K562 (cell line): ENCODE measurements around the gene SKIC8. TPM values are rescaled to one million over a fixed set of nuclear protein-coding genes. Genes with fewer than 3 reads are reported as not detected.

Experiments
- ATAC-seq: fragments of 200-7000 bp; cut with Tn5 transposase; 3 replicates; pipeline ENCODE4 v1.9.1; 2020; ENCODE audit warnings: moderate library complexity
- BruUV-seq: library from RNA; stranded (reverse); fragments of 400-500 nt; replicated peaks from 2 replicates; lab custom pipeline; 2021; lab: Mats Ljungman, UMichigan
- CTCF ChIA-PET: fragments of 300-600 bp; formaldehyde crosslinking; extraction: SDS; loops from one replicate; lab custom pipeline; 2021; ENCODE audit warnings: low intra/inter-chr PET ratio; lab: Yijun Ruan, JAX
- POLR2A ChIA-PET: fragments of 300-600, 350-650 bp; sonication (Branson Sonifier 250); formaldehyde crosslinking; extraction: SDS; loops from one replicate; lab custom pipeline; 2021; ENCODE audit warnings: antibody characterized with exemption, inconsistent platforms; lab: Yijun Ruan, JAX
- DNase-seq, 4 experiments: peaks; one replicate each; pipeline versions ENCODE4 v3.0.0 to v3.0.0-alpha.2; 2011 to 2018; ENCODE audit warnings: low spot score in 3 of 4, mixed read lengths in 3 of 4; ENCODE audit errors: extremely low read depth in 1 of 4
- FAIRE-seq: peaks from 2 replicates; lab custom pipeline; 2011; peaks lifted over from hg19 to GRCh38; lab: Jason Lieb, UNC
- H2AFZ ChIP-seq: 2 replicates; pipeline ENCODE4 v1.6.0; 2011; ENCODE audit warnings: low read depth, low read length, control low read depth, inconsistent platforms
- H3K27ac ChIP-seq: fragments of 200-600 bp; 3 replicates; pipeline ENCODE4 v1.8.0; 2011; ENCODE audit warnings: low read depth, mild to moderate bottlenecking, control low read depth, inconsistent platforms, low read length, moderate library complexity, mixed read lengths; ENCODE audit errors: extremely low read depth
- H3K27me3 ChIP-seq, 2 experiments: fragments of 300-600 bp in 1 of 2; 2 replicates in 1 of 2; 3 replicates in 1 of 2; pipeline versions ENCODE4 v1.6.0 to v1.8.0; 2011; ENCODE audit warnings: inconsistent platforms in 2 of 2, low read length in 2 of 2, mild to moderate bottlenecking in 1 of 2, mixed read lengths in 1 of 2, moderate library complexity in 1 of 2; ENCODE audit not compliant: control insufficient read depth in 2 of 2, insufficient read depth in 2 of 2
- H3K36me3 ChIP-seq: fragments of 300-600 bp; 3 replicates; pipeline ENCODE4 v1.8.0; 2011; ENCODE audit warnings: mild to moderate bottlenecking, low read length, inconsistent platforms; ENCODE audit not compliant: control insufficient read depth, insufficient read depth
- H3K4me1 ChIP-seq, 2 experiments: fragments of 200-600 bp in 1 of 2; replicated peaks in 1 of 2; 2 replicates in 1 of 2; 3 replicates in 1 of 2; pipeline versions ENCODE4 v1.5.1 to v1.8.0; 2011; ENCODE audit warnings: inconsistent platforms in 2 of 2, low read length in 2 of 2, mild to moderate bottlenecking in 1 of 2, mixed read lengths in 1 of 2, moderate library complexity in 1 of 2; ENCODE audit not compliant: control insufficient read depth in 2 of 2, insufficient read depth in 2 of 2
- H3K4me2 ChIP-seq: 2 replicates; pipeline ENCODE4 v1.6.1; 2011; ENCODE audit warnings: low read length, control low read depth, inconsistent platforms, mixed read lengths; ENCODE audit not compliant: insufficient read depth
- H3K4me3 ChIP-seq: fragments of 200-600 bp; sonication (generic), shearing (Covaris generic); 2 replicates; pipeline ENCODE4 v1.5.1; 2016; ENCODE audit warnings: control low read depth, inconsistent platforms
- H3K79me2 ChIP-seq: fragments of 200-600 bp; 3 replicates; pipeline ENCODE4 v1.8.0; 2011; ENCODE audit warnings: low read length, inconsistent platforms; ENCODE audit not compliant: control insufficient read depth, insufficient read depth
- H3K9ac ChIP-seq, 2 experiments: 2 replicates each; pipeline versions ENCODE4 v1.6.0 to v1.6.1; 2011; ENCODE audit warnings: low read depth in 2 of 2, low read length in 2 of 2, control low read depth in 1 of 2, inconsistent platforms in 1 of 2, mild to moderate bottlenecking in 1 of 2, mixed read lengths in 1 of 2; ENCODE audit not compliant: insufficient read depth in 1 of 2
- H3K9me1 ChIP-seq: one replicate; pipeline ENCODE4 v1.6.0; 2011; ENCODE audit warnings: inconsistent platforms, mild to moderate bottlenecking, low read length, moderate library complexity; ENCODE audit not compliant: control insufficient read depth, insufficient read depth
- H3K9me3 ChIP-seq: replicated peaks from 2 replicates; pipeline ENCODE4 v1.5.1; 2011; ENCODE audit warnings: low read depth, low read length, inconsistent platforms; ENCODE audit not compliant: control insufficient read depth, insufficient read depth
- H4K20me1 ChIP-seq: replicated peaks from 2 replicates; pipeline ENCODE4 v1.6.1; 2011; ENCODE audit warnings: low read length, inconsistent platforms, mixed read lengths; ENCODE audit not compliant: control insufficient read depth, insufficient read depth
- BRD9 ChIP-seq: fragments of 450-650 bp; IDR thresholded peaks from 2 replicates; pipeline ENCODE4 v1.6.1; 2018; ENCODE audit warnings: low read depth; ENCODE audit not compliant: partially characterized antibody
- CEBPB ChIP-seq: fragments of 450-650 bp; IDR thresholded peaks from 2 replicates; pipeline ENCODE4 v1.6.1; 2016; ENCODE audit warnings: missing genetic modification characterization, missing compliant biosample characterization
- GATA2 ChIP-seq: sonication (generic); formaldehyde crosslinking; IDR thresholded peaks from 2 replicates; pipeline ENCODE4 v1.4.0; 2020; ENCODE audit warnings: mild to moderate bottlenecking, missing genetic modification reagents
- GATAD2A ChIP-seq: fragments of 450-650 bp; IDR thresholded peaks from 2 replicates; pipeline ENCODE4 v1.6.1; 2017
- GTF2E2 ChIP-seq: fragments of 200-800 bp; sonication (Bioruptor generic); IDR thresholded peaks from 2 replicates; pipeline ENCODE4 v1.6.1; 2016; ENCODE audit warnings: missing genetic modification characterization, missing compliant biosample characterization
- HCFC1 ChIP-seq: IDR thresholded peaks from 2 replicates; pipeline ENCODE4 v1.6.1; 2012; ENCODE audit warnings: low read depth, low read length, improper control_type of control experiment
- MED1 ChIP-seq: sonication (generic); formaldehyde crosslinking; IDR thresholded peaks from 2 replicates; pipeline ENCODE4 v1.8.1; 2023; ENCODE audit warnings: missing genetic modification reagents, borderline replicate concordance
- MTF1 ChIP-seq: fragments of 250-450 bp; sonication (Bioruptor Pico); IDR thresholded peaks from 2 replicates; pipeline ENCODE4 v1.9.0; 2021; ENCODE audit warnings: moderate library complexity, mild to moderate bottlenecking, inconsistent platforms, borderline replicate concordance
- SAFB ChIP-seq: fragments of 200-400 bp; formaldehyde crosslinking; IDR thresholded peaks from 2 replicates; pipeline ENCODE4 v1.6.1; 2017; ENCODE audit warnings: low read depth, low read length, borderline replicate concordance
- ZNF217 ChIP-seq: sonication (generic); formaldehyde crosslinking; IDR thresholded peaks from 2 replicates; pipeline ENCODE4 v1.8.0; 2022; ENCODE audit warnings: mild to moderate bottlenecking, missing genetic modification reagents
- ZNF699 ChIP-seq: fragments of 250-450 bp; sonication (Bioruptor Pico); IDR thresholded peaks from 2 replicates; pipeline ENCODE4 v1.8.0; 2021; ENCODE audit warnings: mild to moderate bottlenecking, moderate library complexity; ENCODE audit not compliant: insufficient replicate concordance
- WGBS: fragments of 100-300 bp; shearing (Covaris generic); methylation state at CpG from one replicate; pipeline ENCODE4 v1.1.6; 2016; ENCODE audit warnings: low coverage, mixed read lengths; ENCODE audit not compliant: insufficient coverage; ENCODE audit errors: missing lambda C conversion rate; 5-methylcytosine and 5-hydroxymethylcytosine counted together
- in situ Hi-C: fragments of 300-500 bp; cut with MboI; formaldehyde crosslinking; loops from 4 replicates; pipeline ENCODE4 v1.15.0; 2018; ENCODE audit warnings: inconsistent platforms, mixed read lengths
- intact Hi-C: fragments of 100-400 bp; cut with micrococcal nuclease; formaldehyde crosslinking; loops from 2 replicates; pipeline ENCODE4 v1.14.2; 2022
- polyA plus RNA-seq, 8 experiments: library from polyadenylated mRNA; depleted of rRNA in 4 of 8; stranded (reverse) in 5 of 8; unstranded in 3 of 8; fragments of >200 nt; fragmentation: Nextera tagmentation in 2 of 8; fragmentation: Illumina TruSeq in 1 of 8; extraction: Ambion mirVana in 2 of 8; extraction: Trizol in 1 of 8; gene quantifications; 2 replicates each; pipeline versions ENCODE4 v1.2.1 to v1.2.3, GENCODE V29; 2011 to 2014; ENCODE audit warnings: inconsistent platforms in 1 of 8, missing spikeins in 1 of 8
- total RNA-seq, 7 experiments: library from RNA; depleted of rRNA in 6 of 7; stranded (reverse); fragments of >200 nt in 6 of 7; fragmentation: Illumina TruSeq in 2 of 7; extraction: Trizol in 2 of 7; gene quantifications; 2 replicates each; pipeline versions ENCODE4 v1.2.1 to v1.2.3, GENCODE V29; 2011 to 2021; ENCODE audit warnings: low replicate concordance in 1 of 7
- TF ChIP-seq, protein P1 (sequence below), 2 experiments: fragments of 450-650 bp in 1 of 2; sonication (generic) in 1 of 2; formaldehyde crosslinking in 1 of 2; IDR thresholded peaks in 1 of 2; conservative IDR thresholded peaks in 1 of 2; 2 replicates each; pipeline versions ENCODE4 v1.6.1 to v1.8.1; 2016 to 2023; ENCODE audit warnings: mild to moderate bottlenecking in 2 of 2, moderate library complexity in 2 of 2, inconsistent platforms in 1 of 2, missing genetic modification reagents in 1 of 2
- TF ChIP-seq, protein P2 (sequence below): fragments of 450-650 bp; formaldehyde crosslinking; IDR thresholded peaks from 2 replicates; pipeline ENCODE4 v1.4.0; 2020; ENCODE audit warnings: mild to moderate bottlenecking, moderate library complexity
- TF ChIP-seq, protein P3 (sequence below): sonication (generic); formaldehyde crosslinking; IDR thresholded peaks from 2 replicates; pipeline ENCODE4 v1.8.1; 2022; ENCODE audit warnings: missing genetic modification reagents
- TF ChIP-seq, protein P4 (sequence below): IDR thresholded peaks from 2 replicates; pipeline ENCODE4 v1.6.1; 2011; ENCODE audit not compliant: insufficient read length; ENCODE audit errors: extremely low read depth

The SKIC8 gene
- total and polyA plus RNA-seq, 9 of the 15 experiments (the other 6 are each of a cell fraction or from before 2014, with no cell fraction given), result 79.5 to 389 (median 146) TPM

DNA sequence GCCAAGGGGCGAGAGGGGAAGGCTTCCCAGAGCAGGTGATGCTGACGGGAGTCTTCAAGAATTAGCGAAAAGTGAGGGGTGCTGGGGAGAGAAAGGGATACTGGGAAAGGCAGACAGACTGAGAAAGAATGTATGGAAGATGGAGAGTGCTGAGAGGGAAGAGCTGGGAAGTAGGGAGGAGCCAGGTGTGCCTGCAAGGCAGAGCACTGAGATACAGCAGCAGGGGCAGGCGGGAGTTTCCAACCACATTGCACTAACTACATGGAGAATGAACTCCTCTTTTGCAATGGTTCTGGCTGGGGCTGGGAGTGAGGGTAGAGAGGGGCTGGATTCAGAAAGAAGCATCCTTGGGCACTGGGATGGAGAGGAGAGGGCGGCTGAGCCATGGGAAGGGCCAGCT lies 24.7 kb upstream of the SKIC8 start:
- ChIA-PET POLR2A (interaction anchor here (0.6 kb wide), 1 partner anchor 35 kb away, joined by 3 read pairs; no protein-coding TSS in a partner anchor), CTCF (no interaction called here)
- Histone ChIP-seq H3K9me1 (no peaks in the 10 kb centered on the region), H4K20me1 (no peaks in the 10 kb centered on the region), H3K9me3 (no peaks in the 10 kb centered on the region), H3K4me3 (no peak overlapping the region), H3K79me2 (no peaks in the 10 kb centered on the region), H3K9ac (no peak overlapping the region), H3K27ac (no peak overlapping the region), H2AFZ (no peak overlapping the region), H3K36me3 (no peaks in the 10 kb centered on the region)
- DNase-seq, result no peak
- no TSS peak for BruUV-seq
- in situ Hi-C loops, result no loop called here
- 5% methylated on average over 4 of the region's 5 CpGs for WGBS
- no peak for TF ChIP-seq GTF2E2 (tag)
- no peak for TF ChIP-seq HCFC1
- TF ChIP-seq, protein P1, sequence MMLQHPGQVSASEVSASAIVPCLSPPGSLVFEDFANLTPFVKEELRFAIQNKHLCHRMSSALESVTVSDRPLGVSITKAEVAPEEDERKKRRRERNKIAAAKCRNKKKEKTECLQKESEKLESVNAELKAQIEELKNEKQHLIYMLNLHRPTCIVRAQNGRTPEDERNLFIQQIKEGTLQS (IDR thresholded peaks at IDR 0.05), result no peak
- TF ChIP-seq, protein P1 (CRISPR knock-in tag; conservative IDR thresholded peaks at IDR 0.05), result no peak
- TF ChIP-seq ZNF217 (CRISPR knock-in tag), result no peak
- TF ChIP-seq, protein P2, sequence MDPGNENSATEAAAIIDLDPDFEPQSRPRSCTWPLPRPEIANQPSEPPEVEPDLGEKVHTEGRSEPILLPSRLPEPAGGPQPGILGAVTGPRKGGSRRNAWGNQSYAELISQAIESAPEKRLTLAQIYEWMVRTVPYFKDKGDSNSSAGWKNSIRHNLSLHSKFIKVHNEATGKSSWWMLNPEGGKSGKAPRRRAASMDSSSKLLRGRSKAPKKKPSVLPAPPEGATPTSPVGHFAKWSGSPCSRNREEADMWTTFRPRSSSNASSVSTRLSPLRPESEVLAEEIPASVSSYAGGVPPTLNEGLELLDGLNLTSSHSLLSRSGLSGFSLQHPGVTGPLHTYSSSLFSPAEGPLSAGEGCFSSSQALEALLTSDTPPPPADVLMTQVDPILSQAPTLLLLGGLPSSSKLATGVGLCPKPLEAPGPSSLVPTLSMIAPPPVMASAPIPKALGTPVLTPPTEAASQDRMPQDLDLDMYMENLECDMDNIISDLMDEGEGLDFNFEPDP, result no peak
- no peak for TF ChIP-seq MED1
- no peak for TF ChIP-seq BRD9
- TF ChIP-seq CEBPB (tag), result no peak
- TF ChIP-seq, protein P3, sequence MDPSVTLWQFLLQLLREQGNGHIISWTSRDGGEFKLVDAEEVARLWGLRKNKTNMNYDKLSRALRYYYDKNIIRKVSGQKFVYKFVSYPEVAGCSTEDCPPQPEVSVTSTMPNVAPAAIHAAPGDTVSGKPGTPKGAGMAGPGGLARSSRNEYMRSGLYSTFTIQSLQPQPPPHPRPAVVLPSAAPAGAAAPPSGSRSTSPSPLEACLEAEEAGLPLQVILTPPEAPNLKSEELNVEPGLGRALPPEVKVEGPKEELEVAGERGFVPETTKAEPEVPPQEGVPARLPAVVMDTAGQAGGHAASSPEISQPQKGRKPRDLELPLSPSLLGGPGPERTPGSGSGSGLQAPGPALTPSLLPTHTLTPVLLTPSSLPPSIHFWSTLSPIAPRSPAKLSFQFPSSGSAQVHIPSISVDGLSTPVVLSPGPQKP, result no peak
- no peak for TF ChIP-seq SAFB
- TF ChIP-seq, protein P4, sequence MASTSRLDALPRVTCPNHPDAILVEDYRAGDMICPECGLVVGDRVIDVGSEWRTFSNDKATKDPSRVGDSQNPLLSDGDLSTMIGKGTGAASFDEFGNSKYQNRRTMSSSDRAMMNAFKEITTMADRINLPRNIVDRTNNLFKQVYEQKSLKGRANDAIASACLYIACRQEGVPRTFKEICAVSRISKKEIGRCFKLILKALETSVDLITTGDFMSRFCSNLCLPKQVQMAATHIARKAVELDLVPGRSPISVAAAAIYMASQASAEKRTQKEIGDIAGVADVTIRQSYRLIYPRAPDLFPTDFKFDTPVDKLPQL, result no peak
- no peak for TF ChIP-seq GATA2 (CRISPR knock-in tag)
- TF ChIP-seq GATAD2A, result no peak
- no peak for TF ChIP-seq MTF1
- no peak for TF ChIP-seq ZNF699
- TF ChIP-seq, all 486 proteins: peak for 0
- Histone ChIP-seq H3K4me2 (no peak overlapping the region), H3K27me3 (peaks cover 3 to 40% of the 10 kb centered on the region in 2 experiments; a peak in 4 of 5 replicates), H3K4me1 (peaks cover 0 to 7% of the 10 kb centered on the region in 2 experiments; a peak in 3 of 5 replicates)
- FAIRE-seq, result no peak
- intact Hi-C loops, result no loop called here
- no peak for ATAC-seq
